HG02970 (cell line): Measurements from ENCODE around the gene PRR36.

Source experiments
- ATAC-seq: cut with Tn5 transposase; IDR thresholded peaks from one replicate; pipeline ENCODE4 v1.9.1; 2021; ENCODE audit warnings: mild to moderate bottlenecking, moderate library complexity, moderate number of reproducible peaks; ENCODE audit not compliant: unreplicated experiment, low FRiP score

PRR36 gene

DNA sequence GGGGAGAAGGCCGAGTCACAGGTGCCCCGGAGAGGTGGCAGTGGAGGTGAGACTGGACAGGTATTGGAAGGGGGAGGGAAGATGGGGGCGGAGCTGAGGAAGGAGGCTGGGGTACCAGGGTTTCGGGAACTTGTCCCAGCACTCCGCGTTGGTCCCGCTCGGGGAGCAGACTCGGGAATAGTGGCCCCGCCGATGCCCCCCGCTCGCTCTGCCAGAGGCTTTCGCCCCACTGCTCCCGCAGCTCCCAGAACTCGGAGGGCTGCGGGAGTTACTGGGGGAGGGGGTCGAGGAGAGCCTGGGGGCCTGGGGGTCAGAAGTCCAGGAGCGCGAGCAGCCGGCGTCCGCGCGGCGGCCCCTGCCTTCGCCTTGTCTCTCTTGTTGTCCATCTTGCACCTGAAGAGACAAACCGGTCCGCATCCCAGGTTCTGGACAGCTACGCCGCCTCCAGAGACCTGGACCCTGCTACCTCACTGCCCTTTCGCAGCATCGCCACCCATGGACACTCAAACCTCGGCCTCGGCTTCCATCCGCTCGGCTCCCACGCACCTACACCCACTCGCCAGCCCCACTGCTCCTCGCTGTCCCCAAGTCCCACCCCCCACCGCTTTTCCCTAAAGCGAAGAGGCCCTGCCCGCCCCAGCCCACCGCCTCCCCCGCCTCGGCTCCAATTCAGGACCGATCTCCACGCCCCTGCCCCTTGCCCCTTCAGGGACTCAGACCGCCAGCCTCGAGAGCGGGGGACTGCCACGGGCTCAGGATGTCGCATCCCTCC lies 700 bp downstream of the PRR36 start:
- no peak for ATAC-seq

- no peak for ATAC-seq
These were observed 1.6 kb downstream of the PRR36 start for GRCh38 chr19:7872306-7873204.

DNA sequence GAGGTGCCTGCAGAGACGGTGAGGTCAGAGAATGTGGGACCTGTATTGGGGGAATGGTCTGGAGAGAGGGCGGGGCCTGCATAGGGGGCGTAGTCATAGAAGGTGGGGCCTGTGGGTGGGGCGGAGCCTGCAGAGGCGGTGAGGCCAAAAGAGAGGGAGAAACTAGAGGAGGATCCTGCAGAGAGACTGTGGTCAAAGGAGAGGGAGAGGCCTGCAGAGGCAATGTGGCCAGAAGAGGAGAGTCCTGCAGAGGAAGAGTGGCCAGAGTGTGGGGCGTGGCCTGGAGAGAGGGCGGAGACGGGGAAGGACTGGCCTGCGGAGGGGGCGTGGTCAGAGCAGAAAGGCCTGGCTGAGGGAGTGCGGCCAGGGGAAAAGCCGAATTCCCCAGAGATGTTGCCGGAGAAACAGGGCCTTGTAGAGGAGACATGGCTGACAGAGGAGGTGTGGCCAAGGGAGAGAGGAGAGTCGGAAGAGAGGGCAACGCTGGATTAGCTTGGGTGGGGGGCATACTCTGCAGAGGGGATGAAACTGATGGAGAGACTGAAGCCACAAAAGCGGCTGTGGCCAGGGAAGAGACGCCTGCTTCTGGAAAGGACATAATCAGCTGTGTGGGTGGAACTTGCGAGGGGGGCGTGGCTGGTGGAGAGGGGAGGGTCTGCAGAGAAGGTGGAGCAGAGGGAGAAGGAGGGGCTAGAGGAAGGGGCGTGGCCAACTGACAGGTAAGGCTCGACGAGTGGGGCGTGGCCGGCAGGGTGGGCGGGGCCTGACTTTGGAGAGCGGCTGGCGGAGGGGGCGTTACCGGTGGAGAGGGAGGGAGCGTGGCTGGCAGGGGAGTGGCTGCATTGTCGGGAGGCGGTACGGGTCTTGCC lies 2.5 kb downstream of the PRR36 start:
- no peak for ATAC-seq

DNA sequence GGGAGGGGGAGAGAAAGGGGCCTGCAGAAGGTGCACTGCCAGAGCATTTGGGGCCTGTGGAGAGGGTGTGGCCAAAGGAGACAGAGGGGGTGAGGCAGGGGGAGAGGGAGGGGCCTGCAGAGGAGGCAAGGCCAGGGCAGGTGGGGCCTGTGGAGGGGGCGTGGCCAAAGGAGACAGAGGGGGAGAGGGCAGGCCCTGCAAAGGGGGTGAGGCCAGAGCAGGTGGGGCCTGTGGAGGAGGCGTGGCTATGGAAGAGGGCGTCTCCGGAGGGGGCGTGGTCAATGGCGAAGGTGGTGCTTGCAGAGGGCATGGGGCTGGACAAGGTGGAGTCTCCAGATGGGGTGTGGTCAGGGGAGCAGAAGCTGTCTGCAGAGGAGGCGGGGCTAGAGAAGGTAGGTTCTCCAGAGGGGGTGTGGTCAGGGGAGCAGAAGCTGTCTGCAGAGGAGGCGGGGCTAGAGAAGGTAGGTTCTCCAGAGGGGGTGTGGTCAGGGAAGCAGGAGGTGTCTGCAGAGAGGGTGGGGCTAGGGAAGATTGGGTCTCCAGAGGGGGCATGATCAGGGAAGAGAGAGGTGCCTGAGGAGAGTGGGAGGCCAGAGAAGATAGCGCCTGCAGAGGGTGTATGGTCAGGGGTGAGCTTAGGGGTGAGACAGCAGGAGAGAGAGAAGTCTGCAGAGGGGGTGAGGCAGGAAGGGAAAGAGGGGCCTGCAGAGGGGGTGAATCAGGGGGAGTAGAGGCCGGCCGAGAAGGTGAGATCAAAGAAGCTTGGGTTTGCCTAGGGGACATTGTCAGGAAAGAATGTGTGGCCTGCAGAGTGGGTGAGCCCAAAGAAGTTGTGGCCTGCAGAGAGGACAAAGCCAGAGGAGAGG lies 3.4 kb downstream of the PRR36 start:
- no peak for ATAC-seq

- no peak for ATAC-seq
These were observed 4.2 kb downstream of the PRR36 start for GRCh38 chr19:7869910-7870511.

DNA sequence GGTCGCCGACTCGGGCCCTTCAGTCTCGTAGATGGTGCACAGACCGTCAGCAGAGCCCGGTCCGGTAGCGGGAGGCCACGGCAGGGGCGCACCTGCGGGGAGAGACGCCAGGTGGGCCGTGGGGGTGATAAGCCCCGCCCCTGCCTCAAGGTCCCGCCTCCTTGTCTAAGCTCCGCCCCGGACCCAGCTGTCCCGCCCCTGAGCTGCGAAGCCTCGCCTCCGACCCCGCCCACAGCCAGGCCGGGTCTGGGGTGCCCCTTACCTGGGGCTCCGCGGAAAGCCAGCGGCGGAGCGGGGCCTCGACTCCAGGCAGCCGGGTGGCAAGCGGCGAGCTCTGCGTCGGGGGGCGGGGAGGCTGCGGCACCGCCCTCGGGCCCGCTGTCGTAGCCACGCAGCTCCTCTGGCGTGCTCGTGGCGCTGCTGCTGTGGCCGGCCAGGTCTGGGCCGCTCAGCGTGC lies 4.7 kb downstream of the PRR36 start:
- ATAC-seq: peak; percentile 42

GRCh38 chr19:7868671-7869452 lies 5.3 kb downstream of the PRR36 start:
- ATAC-seq: peak; percentile 59

DNA sequence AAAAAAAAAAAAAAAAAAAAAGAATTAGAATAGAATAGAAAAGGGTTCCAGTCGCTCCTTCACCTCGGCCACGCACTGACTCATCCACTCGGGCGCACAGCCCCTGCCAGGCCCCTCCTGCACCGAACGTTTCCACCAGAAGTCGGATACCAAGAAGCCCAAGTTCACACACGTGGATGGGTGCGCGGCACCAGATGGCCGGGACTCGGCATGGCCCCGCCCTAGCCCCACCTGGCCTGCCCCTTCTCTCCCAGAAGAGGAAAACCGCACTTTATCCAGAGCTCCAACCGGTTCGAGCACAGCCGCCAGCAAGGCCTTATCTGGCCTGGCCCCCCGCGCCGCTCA lies 5.9 kb downstream of the PRR36 start:
- no peak for ATAC-seq

GRCh38 chr19:7867092-7867844 lies 6.9 kb downstream of the PRR36 start:
- ATAC-seq: no peak

DNA sequence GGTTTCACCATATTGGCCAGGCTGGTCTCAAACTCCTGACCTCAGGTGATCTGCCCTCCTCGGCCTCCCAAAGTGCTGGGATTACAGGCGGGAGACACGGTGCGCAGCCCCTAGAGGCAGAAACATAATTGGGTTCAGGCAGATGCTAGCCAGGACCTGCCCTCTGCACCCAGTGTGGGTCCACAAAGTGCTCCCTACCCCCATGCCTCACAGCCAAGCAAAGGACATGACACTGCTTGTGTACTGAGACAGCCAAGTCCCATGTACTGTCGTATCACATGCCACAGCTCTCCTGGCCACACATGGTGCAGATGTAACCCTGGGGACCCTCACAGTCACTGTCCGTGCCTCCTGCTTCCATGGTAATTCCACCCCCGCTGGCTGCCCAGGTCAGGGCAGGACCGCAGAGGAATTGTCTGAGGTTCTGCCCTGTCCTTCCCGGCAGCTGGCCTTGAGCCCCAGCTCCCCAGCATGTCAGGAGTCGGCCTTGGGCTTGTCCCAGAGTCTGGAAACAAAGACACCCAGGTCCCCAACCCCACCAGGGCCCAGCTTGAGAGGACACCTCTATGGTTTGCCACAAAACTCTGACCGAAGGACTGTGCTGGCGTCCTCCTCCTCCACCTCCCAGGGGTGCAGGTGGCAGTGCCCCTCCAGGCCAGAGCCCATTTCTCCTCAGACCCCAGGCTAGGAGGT lies 7.6 kb downstream of the PRR36 start:
- no peak for ATAC-seq

GRCh38 chr19:7865262-7865911 lies 8.8 kb downstream of the PRR36 start:
- ATAC-seq: no peak

- ATAC-seq: no peak
These were observed 9.5 kb downstream of the PRR36 start for GRCh38 chr19:7864690-7865074.

DNA sequence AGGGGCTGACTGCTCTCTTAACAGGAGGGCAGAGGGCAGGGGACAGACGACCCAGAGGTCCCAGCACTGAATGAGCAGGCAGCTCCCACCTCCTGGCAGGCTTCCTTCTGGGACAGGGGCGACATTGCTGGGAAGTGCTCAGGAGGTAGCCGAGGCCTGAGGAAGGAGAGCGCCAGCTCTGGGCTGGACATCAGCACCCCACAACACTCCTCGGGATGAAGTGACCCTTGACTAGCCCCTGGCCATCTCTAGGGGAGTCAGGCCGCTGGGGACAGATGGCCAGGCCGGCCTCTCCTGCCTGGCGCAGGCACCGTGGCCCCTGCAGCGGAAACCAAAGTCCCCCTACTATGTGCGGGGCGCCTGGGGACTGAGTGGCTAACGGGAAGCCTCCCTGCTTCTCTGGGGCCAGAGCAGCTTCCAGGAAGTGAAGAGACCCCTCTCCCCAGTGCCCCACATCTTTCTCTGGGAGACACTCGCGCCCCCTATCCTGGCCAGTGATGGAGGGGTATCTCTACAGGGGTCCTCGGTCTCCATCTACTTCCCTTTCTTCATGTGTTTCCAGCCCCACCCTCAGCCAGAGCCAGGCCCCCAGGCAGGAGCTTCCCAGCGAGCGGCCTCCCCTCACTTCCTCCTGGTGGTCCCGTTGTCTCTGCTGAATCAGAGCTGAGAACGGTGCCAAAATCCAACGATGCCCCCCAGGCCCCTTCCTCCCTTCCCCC lies 10.1 kb downstream of the PRR36 start:
- no peak for ATAC-seq

GRCh38 chr19:7863157-7863970 lies 10.8 kb downstream of the PRR36 start:
- ATAC-seq: no peak

DNA sequence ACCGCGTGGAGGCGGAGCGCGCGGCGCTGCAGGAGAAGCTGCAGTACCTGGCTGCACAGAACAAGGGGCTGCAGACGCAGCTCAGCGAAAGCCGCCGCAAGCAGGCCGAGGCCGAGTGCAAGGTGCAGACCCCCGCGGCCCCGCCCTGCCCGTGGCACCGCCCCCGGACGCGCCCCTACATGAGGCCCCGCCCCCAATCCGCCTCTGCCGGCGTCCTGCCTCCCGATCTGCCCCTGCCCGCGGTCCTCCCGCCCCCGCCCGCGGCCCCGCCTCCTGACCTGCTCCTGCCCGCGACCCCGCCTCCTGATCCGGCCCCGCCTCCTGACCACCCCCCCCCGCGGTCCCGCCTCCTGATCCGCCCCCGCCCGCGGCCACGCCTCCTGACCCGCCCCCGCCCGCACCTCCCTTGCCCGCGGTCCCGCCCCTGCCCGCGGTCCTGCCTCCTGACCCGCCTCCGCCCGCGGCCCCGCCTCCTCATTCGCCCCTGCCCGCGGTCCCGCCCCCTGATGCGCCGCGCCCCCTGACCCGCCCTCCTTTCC lies 11.7 kb downstream of the PRR36 start:
- ATAC-seq: no peak
